ENCODE measurements around the gene EIF1B.

EIF1B gene

DNA sequence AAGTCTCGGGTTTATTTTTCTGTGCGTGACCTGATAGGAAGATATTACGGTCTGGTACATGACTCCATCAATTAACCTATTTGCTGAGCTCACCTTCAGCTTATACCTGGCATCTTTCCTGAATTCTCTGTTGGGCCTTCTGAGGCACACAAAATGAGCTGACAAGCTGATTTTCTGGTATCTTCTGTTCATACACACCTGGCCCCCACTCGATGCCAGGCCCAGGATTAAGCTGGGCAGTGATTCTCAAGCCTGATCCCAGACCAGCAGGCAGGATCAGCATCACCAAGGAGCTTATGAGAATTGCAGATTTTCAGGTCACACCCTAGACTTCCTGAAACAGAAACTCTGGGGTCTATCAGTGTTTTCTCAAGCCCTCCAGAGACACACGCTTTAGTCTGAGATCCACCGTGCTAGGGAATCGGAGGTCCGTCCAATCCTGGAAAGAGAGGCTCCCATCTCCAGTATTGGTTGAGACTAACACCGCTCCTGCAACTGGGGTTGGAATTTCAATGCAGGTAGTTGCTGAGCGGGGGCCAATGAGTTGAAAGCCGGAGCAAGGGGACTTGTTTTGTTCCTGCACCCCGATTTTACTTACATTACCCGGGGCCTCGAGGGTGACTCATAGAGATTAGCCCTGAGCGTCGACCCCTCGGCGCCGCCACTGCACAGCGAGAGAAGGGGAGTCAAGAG, 636 bp upstream of the EIF1B start:
- DNase-seq (ENCODE audit: low spot score) = no peak

DNA sequence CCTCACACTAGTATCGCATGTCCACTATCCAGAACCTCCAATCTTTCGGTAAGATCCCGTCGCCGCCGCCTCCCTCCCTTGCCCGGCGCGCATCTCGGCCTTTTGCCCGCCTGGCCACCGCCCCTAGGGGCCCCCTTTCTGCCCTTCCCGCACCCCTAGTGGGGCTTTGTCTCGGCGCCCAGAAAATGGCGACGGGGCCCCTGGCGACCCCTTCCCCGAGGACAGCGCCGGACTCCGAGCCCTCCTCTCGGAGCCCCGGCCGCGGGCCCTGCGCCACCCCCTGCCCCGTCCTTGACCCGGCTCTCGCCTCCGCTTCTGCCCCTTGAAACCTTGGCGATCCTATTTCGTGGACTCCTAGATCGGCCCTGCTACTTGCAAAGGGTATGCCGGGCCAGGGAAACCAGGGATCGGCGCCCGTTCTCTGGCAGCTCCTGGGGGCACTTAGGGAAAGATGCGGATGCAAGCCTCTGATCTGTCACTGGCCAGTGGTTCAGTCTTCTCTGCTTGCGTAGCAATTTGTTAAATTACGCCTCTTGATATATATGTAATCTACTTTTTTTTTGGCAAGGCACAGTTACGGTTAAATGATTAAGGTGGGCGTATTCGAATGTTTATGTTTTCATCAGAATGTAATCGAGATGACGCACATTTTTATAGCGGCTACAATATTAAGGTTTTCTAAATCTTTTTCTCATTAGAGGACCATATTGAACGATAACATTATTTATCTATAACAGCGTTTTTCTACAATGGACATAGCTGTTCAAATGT, 603 bp downstream of the EIF1B start:
- peak; percentile 35 for DNase-seq (ENCODE audit: low spot score)

DNA sequence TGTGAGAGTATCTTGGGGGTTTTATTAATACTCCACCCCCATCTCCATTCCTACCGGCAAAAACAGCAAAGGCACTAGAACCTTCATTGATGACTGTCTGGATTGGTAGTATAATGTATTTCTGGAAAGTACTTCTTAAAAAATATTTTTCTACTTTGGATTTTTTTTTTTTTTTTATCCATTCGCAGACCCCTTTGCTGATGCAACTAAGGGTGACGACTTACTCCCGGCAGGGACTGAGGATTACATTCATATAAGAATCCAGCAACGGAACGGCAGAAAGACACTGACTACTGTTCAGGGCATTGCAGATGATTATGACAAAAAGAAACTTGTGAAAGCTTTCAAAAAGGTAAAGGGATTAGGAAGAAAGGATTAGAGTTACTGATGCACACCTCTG, 1.2 kb downstream of the EIF1B start:
- DNase-seq (ENCODE audit: low spot score) = peak; percentile 30

DNA sequence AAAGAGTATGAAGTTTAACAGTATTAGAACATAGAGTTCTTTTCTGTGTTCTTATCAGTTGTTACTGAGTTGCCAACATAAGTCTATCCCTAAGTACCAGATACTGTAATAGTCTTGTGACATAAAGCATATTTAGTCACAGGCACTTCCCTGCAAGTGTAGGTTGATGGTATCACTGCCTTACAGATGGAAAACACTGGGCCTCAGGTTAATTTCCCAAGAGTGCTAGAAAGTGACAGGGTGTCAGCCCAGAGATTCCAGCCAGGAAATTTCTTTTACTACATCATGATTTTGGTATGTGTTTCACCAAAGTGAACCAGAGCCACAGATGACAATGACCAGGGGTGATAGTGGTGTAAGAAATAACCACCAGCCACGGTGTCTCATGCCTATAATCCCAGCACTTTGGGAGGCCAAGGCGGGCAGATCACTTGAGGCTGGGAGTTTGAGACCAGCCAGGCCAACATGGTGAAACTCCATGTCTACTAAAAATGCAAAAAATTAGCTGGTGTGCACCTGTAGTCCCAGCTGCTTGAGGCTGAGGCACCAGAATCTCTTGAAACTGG, 3.2 kb downstream of the EIF1B start:
- DNase-seq (ENCODE audit: low spot score) = no peak

DNA sequence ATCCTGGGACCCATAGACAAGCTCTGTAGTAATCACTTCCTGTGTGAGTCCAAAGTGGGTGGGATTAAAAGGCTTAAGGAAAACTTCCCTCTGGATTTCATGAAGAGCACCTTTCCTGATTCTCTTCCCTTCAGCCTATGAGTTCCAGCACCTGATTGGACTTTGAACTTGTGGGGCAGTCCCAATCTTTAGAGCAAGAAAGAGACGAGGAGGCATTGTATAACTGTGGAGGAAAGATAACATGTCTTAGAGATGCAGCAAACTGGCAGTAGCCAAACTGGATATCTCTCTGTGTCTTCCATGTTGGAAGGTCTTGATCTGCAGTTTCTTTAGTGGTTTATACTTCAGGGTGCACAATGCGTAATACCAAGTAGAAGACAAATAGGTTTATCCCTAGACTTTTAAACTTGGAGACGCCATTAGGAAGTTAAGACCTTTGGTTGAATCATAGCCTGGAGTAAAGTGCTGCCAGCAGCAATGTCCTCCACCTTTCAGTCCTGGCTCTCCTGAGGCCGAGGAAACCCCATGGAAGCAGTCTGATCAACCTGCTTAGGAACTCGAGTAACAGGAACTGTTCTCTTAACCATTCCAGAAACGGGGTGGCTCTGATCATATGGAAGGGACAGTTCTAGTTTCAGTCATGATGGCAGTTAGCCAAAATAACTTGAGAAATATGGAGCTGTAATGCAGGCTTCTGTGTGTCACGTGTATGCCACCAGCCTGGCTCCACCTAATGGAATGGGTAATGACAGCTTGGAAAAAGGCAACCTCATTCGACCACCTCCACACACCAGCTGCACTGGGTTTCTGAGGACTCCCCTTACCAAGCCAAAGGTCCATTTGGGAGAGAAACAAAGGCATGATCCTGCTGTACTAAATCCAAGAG, 4.7 kb downstream of the EIF1B start:
- no peak for DNase-seq (ENCODE audit: low spot score)

DNA sequence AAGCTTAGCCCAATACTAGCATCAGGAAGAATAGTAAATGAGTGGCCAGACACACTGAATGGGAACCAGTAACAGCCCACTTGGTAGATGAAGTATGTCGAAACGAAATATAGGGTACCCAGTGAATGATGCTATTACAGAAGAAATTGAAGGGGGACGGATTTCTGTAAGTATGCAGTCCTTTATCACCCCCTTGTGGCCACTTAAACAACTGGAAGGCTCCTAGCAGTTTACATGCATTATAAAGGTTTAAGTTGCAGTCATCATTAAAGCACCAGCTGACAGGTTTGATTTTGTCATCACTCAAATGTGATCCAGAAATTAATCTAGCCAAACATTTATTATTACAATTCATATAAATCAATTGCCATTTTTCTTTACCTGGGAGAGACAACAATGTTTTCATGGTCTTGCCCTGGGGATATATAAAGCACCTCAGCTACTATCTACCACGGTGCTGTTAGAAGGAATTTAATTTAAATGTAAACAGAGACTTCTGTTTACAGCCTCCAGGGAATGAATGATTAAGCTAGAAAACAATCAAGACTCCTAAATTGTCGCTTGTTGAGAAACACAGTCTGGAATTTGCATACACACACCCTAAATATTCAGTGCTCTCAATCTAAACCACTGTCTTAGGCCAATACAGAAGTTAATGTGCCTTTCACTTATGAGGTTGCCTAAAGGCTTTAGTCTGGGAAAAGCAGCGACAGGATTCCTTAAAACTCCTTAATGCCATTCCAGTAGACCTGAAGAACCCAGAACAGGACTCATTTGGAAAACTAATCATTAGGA, 7.8 kb downstream of the EIF1B start:
- peak; percentile 28 for DNase-seq (ENCODE audit: low spot score)

DNA sequence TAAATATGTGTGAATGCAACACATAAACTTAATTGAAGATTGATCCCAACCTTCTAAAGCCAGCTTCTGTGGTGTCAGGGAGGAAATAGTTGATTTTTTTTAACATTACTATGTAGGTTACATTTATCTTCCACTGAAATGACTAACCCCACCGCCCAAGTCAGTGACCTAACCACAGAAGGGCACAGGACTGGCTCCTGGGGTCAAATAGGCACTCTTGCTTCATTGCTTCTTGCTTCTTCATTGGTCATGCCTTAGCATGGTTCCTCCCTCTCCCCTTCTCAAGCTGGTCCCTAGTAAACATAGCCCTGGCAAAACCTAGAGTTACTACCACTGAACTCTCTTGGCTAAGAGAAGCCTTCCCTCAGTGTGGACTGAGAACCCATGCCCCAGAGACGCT, 12.3 kb downstream of the EIF1B start:
- DNase-seq (ENCODE audit: low spot score) = no peak

DNA sequence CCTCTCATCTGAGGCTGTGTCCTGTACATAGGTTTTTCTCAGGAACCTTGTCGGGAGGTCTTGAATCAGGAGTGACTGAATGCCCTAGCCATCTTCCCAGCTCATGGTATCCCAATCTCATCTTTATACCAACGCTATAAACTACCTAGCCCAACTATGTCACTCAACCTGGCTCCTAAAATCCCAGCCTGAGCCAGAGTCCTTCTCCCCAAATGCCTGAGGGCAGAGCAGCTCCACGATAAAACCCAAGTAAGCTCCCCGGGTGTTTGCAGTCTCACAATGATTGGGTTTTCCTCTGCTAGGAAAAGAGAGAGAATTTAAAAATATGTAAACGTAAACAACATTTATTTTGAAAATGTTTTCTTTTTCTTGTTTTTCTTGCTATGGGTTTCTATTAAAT, 14.4 kb downstream of the EIF1B start:
- no peak for DNase-seq (ENCODE audit: low spot score)

DNA sequence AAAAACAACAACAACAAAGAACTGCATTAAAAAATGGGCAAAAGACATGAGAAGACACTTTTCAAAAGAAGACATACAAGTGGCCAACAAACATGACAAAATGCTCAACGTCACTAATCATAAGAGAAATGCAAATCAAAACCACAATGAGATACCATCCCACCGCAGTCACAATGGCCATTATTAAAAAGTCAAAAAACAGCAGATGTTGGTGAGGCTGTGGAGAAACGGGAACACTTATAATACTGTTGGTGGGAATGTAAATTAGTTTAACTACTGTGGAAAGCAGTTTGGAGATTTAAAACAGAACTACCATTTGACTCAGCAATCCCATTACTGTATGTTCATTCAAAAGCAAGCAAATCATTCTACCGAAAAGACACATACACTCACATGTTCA, 15.1 kb downstream of the EIF1B start:
- no peak for DNase-seq (ENCODE audit: low spot score)

DNA sequence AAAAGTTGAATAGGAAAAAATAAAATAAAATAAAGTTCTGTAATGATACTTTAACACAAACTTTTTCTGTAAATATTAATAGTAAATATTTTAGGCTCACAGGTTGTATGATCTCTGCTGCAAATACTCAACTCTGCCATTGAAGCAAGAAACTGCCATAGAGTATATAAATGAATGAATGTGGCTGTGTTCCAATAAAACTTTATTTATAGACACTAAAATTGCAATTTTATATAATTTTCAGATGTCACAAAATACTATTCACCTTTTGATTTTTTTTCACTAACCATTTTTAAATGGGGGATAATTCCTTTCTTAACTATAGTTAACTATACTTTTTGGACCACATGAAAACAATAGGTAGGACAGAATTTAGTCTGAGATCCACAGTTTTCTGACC, 16.0 kb downstream of the EIF1B start:
- no peak for DNase-seq (ENCODE audit: low spot score)

DNA sequence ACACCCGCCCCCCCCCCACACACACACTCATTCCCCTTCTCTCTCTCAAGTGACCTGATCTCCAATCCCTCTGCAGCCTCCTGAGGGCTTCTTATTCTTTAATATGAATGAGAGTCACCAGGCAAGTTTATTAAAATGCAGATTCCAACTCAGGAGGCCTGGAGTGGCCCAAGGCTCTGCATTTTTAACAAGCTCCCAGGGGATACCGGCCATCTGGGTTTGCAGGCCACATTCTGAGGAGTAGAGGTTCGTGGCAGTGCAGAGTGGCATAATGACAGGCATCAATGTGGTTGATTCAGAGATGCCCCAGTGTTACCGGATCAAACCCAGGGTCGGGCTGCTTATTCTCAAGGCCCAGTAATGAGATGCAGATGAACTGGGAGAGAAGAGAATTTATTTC, 18.9 kb downstream of the EIF1B start:
- DNase-seq (ENCODE audit: low spot score) = no peak

DNA sequence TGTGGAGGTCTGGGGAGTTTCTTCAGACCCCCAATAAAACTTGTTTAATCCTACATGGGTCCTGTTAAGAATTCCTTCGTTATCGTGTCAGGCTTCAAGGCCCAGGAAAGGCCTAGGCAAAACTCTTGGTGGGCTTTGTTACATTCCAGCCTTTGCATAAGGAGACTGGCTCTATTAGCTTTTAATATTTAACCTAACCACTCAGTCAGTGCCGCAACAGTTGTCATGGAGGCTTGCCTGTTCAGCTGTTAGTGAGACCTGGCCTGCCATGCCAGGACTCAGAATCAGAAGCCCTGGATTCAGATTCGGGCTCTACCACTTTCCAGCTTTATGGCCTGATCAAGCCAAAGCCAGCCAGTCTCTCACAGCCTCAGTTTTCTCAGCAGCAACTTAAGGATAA, 19.6 kb downstream of the EIF1B start:
- no peak for DNase-seq (ENCODE audit: low spot score)

DNA sequence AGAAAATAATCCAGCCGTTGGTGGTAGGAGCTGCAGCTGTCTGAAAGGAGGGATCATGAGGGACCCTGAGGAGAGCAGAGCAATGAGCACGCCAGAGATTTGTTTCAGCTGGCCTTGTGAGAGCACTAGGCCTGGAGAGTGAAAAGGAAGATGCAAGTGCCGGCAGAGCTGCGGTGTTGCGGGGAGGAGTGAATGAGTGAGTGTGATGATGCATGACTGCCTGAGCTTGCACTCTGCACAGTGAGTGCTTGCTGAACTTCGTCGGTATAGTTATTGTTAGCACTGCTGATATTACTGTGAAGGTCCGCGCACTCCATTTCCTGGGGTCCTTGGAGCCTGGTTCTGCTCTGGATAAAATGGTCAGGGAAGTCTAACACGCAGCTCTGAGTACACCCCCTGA, 23.2 kb downstream of the EIF1B start:
- no peak for DNase-seq (ENCODE audit: low spot score)

DNA sequence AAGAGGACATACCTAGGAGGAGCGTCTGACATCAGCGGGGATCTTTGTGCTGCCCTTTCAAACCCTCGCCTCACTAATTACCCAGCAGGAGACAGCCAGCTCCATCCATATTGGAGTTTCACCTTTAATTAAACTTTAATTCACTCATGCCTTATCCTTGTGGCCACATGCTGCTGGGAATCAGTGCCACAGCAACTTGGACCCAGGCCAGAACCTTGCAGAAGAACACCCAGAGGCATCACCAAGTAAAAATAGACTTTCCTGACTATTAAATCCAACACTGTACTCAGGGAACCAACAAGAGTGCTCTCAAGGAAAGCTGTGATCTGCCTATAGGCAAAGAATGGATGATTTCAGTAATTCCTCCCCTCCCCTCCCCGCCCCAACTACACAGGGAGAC, 23.9 kb downstream of the EIF1B start:
- no peak for DNase-seq (ENCODE audit: low spot score)

DNA sequence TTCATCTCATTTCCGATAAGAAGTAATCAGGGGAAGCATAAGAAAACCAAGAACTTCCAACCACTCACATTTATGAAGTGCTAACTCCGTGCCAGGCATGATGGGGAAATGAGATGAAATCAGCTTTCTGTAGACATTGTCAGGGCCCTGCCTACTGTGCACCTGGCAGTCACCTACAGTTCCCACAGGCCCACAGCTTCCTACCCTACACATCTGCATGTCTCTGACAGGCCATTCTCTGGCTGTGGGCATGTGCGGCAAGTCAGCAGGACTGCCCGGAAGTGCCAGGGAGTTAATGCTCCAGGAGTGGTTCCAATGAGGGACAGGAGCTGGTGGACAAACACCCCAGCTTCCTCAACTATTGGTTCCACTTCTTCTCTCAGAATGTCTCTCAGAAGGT, 24.3 kb downstream of the EIF1B start:
- no peak for DNase-seq (ENCODE audit: low spot score)

DNA sequence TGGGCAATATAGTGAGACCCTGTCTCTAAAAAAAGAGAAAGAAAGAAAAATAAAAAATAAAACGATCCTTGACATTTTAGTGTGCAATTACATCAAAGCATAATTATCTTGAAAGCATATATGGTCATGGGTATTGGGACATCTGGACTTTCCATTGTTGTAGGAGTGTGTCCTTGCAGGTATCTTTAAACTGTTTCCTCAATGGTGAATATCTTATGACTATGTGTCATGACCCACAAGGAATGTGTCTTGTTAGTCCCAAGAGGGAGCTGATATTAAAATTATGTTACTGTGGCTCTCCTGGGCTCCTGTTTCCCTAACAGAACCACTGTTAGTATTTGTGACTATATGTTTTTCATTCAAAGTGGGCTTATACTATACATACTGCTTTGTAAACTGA, 26.6 kb downstream of the EIF1B start:
- DNase-seq (ENCODE audit: low spot score) = no peak

DNA sequence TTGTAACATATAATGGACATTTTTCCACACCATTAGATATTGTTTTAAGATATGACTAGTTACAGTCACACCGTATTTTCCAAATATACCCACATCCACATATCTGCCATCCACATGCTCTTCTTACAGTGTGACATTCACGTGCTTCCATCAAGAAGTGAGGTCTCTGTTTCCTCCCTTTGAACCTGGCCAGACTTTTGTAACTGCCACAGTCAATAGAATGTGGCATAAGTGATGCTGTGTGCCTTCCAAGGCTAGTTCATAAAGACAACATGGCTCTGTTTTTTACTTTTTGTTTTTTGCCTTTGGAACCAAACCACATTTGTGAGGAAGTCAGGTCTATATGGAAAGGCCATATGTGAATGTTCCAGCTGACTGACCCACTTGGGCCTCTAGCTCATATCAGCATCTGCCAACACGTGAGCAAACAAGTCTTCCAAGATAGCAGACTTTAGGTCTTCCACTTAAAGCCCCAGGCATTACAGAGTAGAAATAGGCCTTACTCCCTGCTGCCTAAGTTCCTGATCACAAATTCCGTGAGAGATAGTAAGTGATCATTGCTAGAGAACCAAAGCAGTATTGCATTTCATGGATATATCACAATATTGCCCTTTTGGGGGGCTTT, 27.1 kb downstream of the EIF1B start:
- no peak for DNase-seq (ENCODE audit: low spot score)

DNA sequence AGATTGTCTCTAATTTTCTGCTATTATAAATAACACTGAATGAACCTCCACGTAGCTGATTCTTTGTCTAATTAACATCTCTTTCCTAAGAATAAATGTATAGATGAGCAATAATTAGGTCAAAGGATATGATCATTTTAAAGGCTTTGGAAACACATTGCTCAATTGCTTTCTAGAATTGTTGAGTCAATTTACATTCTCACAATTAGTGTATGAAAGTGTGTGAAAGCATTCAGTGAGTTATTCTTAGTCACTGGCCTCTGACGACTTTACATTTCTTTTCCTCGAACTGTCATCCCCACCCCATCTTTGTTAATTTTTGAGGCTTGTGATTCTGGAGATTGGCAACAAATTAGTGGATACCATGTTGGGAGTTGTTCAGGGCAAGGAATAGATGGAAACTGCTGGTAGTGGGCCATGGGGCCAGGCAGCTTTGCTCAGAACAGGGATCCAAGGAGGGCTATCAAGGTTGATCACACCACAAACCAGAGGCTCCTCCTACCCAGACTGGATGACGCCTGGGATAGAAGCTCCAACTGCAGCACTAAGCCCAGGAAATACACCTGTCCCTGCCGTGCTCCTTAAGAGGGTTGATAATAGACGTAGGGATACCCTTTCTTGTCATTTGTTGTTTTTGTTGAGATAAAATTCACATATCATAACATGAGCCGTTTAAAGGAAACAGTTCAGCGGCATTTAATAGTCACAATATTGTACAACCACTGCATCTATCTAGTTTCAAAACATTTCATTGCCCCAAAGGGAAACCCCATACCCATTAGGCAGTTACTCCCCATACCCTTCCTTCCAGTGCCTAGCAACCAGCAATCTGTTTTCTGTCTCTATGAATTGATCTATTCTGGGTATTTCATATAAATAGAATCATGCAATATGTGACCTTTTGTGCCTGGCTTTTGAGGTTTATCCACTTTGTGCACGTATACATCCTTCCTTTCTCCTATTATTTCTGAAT, 27.9 kb downstream of the EIF1B start:
- DNase-seq (ENCODE audit: low spot score) = no peak

DNA sequence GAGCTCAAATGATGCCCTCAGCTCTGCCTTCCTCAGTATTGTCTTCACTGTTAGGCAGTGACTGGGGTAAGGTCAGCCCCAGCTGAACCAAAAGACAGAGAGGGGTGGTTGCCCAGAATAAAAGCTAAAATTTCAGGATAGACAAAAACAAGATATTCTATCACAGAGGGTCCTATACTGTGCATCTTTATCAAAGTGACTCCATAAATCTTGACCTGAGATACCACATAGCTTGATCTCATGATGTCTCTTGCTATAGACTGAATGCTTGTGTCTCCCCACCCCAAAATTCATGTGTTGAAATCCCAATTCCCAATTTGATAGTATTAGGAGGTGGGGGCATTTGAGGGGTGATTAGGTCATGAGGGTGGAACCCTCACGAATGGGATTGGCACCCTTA, 30.4 kb downstream of the EIF1B start:
- DNase-seq (ENCODE audit: low spot score) = no peak

DNA sequence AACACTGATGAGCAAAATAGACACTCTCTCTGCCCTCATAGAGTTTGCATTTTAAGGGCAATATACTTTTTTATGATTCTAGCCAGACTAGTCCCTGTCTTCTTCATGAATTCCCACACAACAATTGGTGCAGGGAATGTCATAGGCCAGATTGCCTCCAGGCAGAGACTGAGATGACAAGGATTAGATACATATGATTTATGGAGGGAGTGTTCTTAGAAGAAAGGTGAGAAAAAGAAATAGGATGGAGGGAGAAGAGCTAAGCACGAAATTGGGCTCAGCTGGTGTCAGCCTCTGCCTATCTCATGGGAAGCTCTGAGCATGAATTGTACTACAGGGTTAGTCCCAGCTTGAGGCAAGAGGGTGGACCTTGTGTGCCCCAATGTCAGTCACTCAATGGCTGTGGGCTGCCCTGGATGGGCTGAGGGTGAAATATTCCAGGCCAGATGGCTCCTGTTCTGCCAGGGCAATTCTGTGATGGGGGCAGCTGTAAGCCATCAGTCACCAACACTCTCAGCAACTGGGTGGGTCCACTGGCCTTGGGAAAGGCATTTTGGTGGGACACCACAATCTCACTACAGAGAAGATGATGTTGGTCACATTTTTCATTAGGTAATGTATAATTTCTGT, 31.1 kb downstream of the EIF1B start:
- no peak for DNase-seq (ENCODE audit: low spot score)

All from hepatic stellate cell (primary cell).